Ishikawa (cell line): ENCODE results near the gene FCER2.

Source experiments
- CEBPB ChIP-seq: IDR thresholded peaks from 2 replicates; pipeline ENCODE4 v1.6.1; 2012
- EP300 ChIP-seq: IDR thresholded peaks from 2 replicates; pipeline ENCODE4 v1.6.1; 2012; ENCODE audit warnings: borderline replicate concordance
- REST ChIP-seq: IDR thresholded peaks from 2 replicates; pipeline ENCODE4 v1.6.1; 2012; ENCODE audit warnings: low read depth, mild to moderate bottlenecking
- USF1 ChIP-seq: IDR thresholded peaks from 2 replicates; pipeline ENCODE4 v1.6.1; 2012
- YY1 ChIP-seq: IDR thresholded peaks from 2 replicates; pipeline ENCODE4 v1.6.1; 2012; ENCODE audit warnings: low read depth

GRCh38 chr19:7733376-7733775 lies 31.4 kb upstream of the FCER2 start:
- TF ChIP-seq USF1 (no peak), YY1 (no peak), CEBPB (no peak), REST (no peak), EP300 (no peak)
